A204.1 (cell line): ENCODE data around the gene EYA2.

ENCODE experiments used
- FAIRE-seq: peaks from 2 replicates; lab custom pipeline; 2012; peaks lifted over from hg19 to GRCh38; lab: Jason Lieb, UNC

EYA2 gene

GRCh38 chr20:47233333-47234188 is 338.9 kb downstream of the EYA2 start:
- FAIRE-seq, result no peak

- FAIRE-seq, result no peak
Observed at GRCh38 chr20:47235111-47235510, 340.5 kb downstream of the EYA2 start.

GRCh38 chr20:47235853-47236638 is 341.4 kb downstream of the EYA2 start:
- FAIRE-seq, result no peak

- FAIRE-seq, result no peak
Observed at GRCh38 chr20:47236639-47236900, 341.9 kb downstream of the EYA2 start.

GRCh38 chr20:47237715-47238114 is 343.1 kb downstream of the EYA2 start:
- no peak for FAIRE-seq
